K562 (cell line): ENCODE results near the gene RCL1. TPM values are rescaled to one million over a fixed set of nuclear protein-coding genes. Genes with fewer than 3 reads are reported as not detected.

Experiments used
- C11orf30 ChIP-seq: fragments of 450-650 bp; IDR thresholded peaks from 2 replicates; pipeline ENCODE4 v1.6.1; 2016; ENCODE audit warnings: low read depth, mild to moderate bottlenecking
- CREM ChIP-seq: IDR thresholded peaks from 2 replicates; pipeline ENCODE4 v1.6.1; 2014; ENCODE audit warnings: antibody characterized with exemption, low read depth
- FOXK2 ChIP-seq, 2 experiments: fragments of 450-650 bp; IDR thresholded peaks in 1 of 2; conservative IDR thresholded peaks in 1 of 2; 2 replicates each; pipeline ENCODE4 v1.6.1; 2016; ENCODE audit warnings: low read depth in 2 of 2, mild to moderate bottlenecking in 1 of 2
- HNRNPLL ChIP-seq: fragments of 200-400 bp; formaldehyde crosslinking; IDR thresholded peaks from 2 replicates; pipeline ENCODE4 v1.6.1; 2017; ENCODE audit warnings: low read length, low read depth, mild to moderate bottlenecking; ENCODE audit not compliant: poor library complexity, severe bottlenecking
- MXI1 ChIP-seq: IDR thresholded peaks from 2 replicates; pipeline ENCODE4 v1.6.1; 2011; ENCODE audit warnings: low read depth, mild to moderate bottlenecking, improper control_type of control experiment, low read length
- NBN ChIP-seq: fragments of 450-650 bp; IDR thresholded peaks from 2 replicates; pipeline ENCODE4 v1.6.1; 2016; ENCODE audit warnings: low read depth, mild to moderate bottlenecking
- NFRKB ChIP-seq: fragments of 450-650 bp; IDR thresholded peaks from 2 replicates; pipeline ENCODE4 v1.6.1; 2016; ENCODE audit warnings: low read depth
- RBM14 ChIP-seq: fragments of 200-400 bp; formaldehyde crosslinking; IDR thresholded peaks from 2 replicates; pipeline ENCODE4 v1.6.1; 2018; ENCODE audit warnings: low read depth, mild to moderate bottlenecking, low read length, moderate library complexity, borderline replicate concordance; ENCODE audit not compliant: insufficient read depth
- RFX5 ChIP-seq: IDR thresholded peaks from 2 replicates; pipeline ENCODE4 v1.6.1; 2011; ENCODE audit warnings: low read depth, mild to moderate bottlenecking, improper control_type of control experiment, low read length
- SP2 ChIP-seq: IDR thresholded peaks from 2 replicates; pipeline ENCODE4 v1.6.1; 2011; ENCODE audit warnings: mild to moderate bottlenecking, low read depth, low read length, moderate library complexity; ENCODE audit not compliant: poor library complexity, severe bottlenecking; ENCODE audit errors: extremely low read depth
- XRCC3 ChIP-seq: fragments of 450-650 bp; IDR thresholded peaks from 2 replicates; pipeline ENCODE4 v1.6.1; 2017; ENCODE audit warnings: mild to moderate bottlenecking, moderate library complexity
- YY1 ChIP-seq, 3 experiments: IDR thresholded peaks; 2 replicates each; pipeline ENCODE4 v1.6.1; 2011; ENCODE audit warnings: low read length in 2 of 3, mild to moderate bottlenecking in 2 of 3, moderate library complexity in 2 of 3, borderline replicate concordance in 1 of 3, control low read depth in 1 of 3, low read depth in 1 of 3; ENCODE audit not compliant: insufficient read depth in 3 of 3, insufficient replicate concordance in 2 of 3, control insufficient read depth in 1 of 3, insufficient read length in 1 of 3; ENCODE audit errors: extremely low read depth in 1 of 3
- ZFPM2 ChIP-seq: fragments of 250-450 bp; sonication (Bioruptor Pico); IDR thresholded peaks from 2 replicates; pipeline ENCODE4 v1.5.1; 2022; ENCODE audit warnings: mild to moderate bottlenecking
- ZNF3 ChIP-seq: fragments of 250-450 bp; sonication (Bioruptor Pico); IDR thresholded peaks from 2 replicates; pipeline ENCODE4 v1.5.0; 2021; ENCODE audit warnings: mild to moderate bottlenecking, moderate library complexity
- ZSCAN29 ChIP-seq: fragments of 450-650 bp; IDR thresholded peaks from 2 replicates; pipeline ENCODE4 v1.6.1; 2017
- polyA plus RNA-seq, 8 experiments: library from polyadenylated mRNA; depleted of rRNA in 4 of 8; stranded (reverse) in 5 of 8; unstranded in 3 of 8; fragments of >200 nt; fragmentation: Nextera tagmentation in 2 of 8; fragmentation: Illumina TruSeq in 1 of 8; extraction: Ambion mirVana in 2 of 8; extraction: Trizol in 1 of 8; gene quantifications; 2 replicates each; pipeline versions ENCODE4 v1.2.1 to v1.2.3, GENCODE V29; 2011 to 2014; ENCODE audit warnings: inconsistent platforms in 1 of 8, missing spikeins in 1 of 8
- total RNA-seq, 7 experiments: library from RNA; depleted of rRNA in 6 of 7; stranded (reverse); fragments of >200 nt in 6 of 7; fragmentation: Illumina TruSeq in 2 of 7; extraction: Trizol in 2 of 7; gene quantifications; 2 replicates each; pipeline versions ENCODE4 v1.2.1 to v1.2.3, GENCODE V29; 2011 to 2021; ENCODE audit warnings: low replicate concordance in 1 of 7
- TF ChIP-seq, protein P1 (sequence below): fragments of 250-450 bp; sonication (Bioruptor Pico); IDR thresholded peaks from 2 replicates; pipeline ENCODE4 v1.4.0; 2020; ENCODE audit warnings: mild to moderate bottlenecking
- TF ChIP-seq, protein P2 (sequence below): fragments of 200-800 bp; sonication (Bioruptor generic); IDR thresholded peaks from 2 replicates; pipeline ENCODE4 v1.6.1; 2017; ENCODE audit warnings: missing genetic modification characterization, missing compliant biosample characterization
- TF ChIP-seq, protein P3 (sequence below): fragments of 250-450 bp; sonication (Bioruptor Pico); IDR thresholded peaks from 2 replicates; pipeline ENCODE4 v1.8.0; 2021; ENCODE audit warnings: borderline replicate concordance, mild to moderate bottlenecking, moderate library complexity; ENCODE audit not compliant: poor library complexity, severe bottlenecking

The RCL1 gene
- total and polyA plus RNA-seq, 9 of the 15 experiments (the other 6 are each of a cell fraction or from before 2014, with no cell fraction given): 24.0 to 67.7 (median 38.6) TPM

DNA sequence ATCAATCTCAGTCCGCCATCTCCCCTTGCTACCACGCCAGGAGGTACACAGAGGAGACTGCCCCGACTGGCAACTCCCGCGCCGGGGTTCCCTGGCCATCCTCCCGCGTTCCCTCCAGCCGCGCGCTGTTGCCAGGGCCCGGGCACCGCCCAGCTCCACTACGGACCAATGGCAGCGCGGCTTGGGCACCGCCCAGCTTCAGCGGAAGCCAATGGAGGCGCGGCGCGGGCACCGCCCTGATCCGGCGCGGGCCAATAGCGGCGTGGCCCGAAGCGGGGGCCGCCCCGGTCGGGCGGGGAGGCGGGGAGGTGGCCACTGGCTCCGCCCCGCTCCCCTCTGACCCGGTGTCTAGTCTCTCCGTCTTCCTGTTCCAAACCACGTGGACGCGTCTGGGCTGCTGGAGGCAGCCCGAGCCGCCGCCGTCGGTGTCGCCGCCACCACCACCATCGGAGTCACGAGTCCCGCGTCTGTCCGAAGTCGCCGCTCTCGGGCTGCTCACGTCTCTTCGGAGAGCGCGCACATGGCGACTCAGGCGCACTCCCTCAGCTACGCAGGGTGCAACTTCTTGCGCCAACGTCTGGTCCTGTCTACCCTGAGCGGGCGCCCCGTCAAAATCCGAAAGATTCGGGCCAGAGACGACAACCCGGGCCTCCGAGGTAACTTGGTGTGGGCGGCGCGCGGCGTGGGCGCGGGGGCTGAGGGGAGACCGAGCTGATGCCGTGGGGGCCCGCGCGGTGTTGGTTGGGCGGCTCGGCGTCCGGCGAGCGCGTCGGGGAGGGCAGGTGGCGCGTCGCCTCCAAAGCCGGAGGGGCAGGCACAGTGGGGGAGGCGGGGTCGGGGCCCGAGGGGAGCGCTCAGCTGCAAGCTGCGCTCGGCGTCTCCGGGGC is at the start of gene RCL1 (continued):
- TF ChIP-seq SP2 (peak; percentile 67), NFRKB (0 out of 2 replicates have a peak, but pooled peaks have one; percentile 24), ZSCAN29 (peak; percentile 58; the same call in 1 of the 2 replicates), FOXK2 (conservative IDR thresholded peaks at IDR 0.05 in 1 of 2, IDR thresholded peaks at IDR 0.05 in 1 of 2; ENCODE audit: low read depth in 2 of 2) (peak; percentile 4 to 61; a peak in 1 of 4 replicates), CREM (peak; percentile 21), NBN (0 out of 2 replicates have a peak, but pooled peaks have one; percentile 35), YY1 (IDR thresholded peaks at IDR 0.05; ENCODE audit: borderline replicate concordance in 1 of 3, control insufficient read depth in 1 of 3, extremely low read depth in 1 of 3, insufficient read depth in 3 of 3, insufficient read length in 1 of 3, insufficient replicate concordance in 2 of 3, low read depth in 1 of 3, low read length in 2 of 3) (peak in 1 of 3 experiments; percentile 23), ZFPM2 (CRISPR knock-in tag) (no peak), MXI1 (peak; percentile 83; the same call in 1 of the 2 replicates), XRCC3 (no peak), RFX5 (peak; percentile 67; the same call in 1 of the 2 replicates), ZNF3 (CRISPR knock-in tag) (no peak), HNRNPLL (peak; percentile 62), RBM14 (0 out of 2 replicates have a peak, but pooled peaks have one; percentile 38), C11orf30 (no peak)
- TF ChIP-seq, protein P1, sequence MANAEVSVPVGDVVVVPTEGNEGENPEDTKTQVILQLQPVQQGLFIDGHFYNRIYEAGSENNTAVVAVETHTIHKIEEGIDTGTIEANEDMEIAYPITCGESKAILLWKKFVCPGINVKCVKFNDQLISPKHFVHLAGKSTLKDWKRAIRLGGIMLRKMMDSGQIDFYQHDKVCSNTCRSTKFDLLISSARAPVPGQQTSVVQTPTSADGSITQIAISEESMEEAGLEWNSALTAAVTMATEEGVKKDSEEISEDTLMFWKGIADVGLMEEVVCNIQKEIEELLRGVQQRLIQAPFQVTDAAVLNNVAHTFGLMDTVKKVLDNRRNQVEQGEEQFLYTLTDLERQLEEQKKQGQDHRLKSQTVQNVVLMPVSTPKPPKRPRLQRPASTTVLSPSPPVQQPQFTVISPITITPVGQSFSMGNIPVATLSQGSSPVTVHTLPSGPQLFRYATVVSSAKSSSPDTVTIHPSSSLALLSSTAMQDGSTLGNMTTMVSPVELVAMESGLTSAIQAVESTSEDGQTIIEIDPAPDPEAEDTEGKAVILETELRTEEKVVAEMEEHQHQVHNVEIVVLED (CRISPR knock-in tag): 0 out of 2 replicates have a peak, but pooled peaks have one; percentile 45
- TF ChIP-seq, protein P2, sequence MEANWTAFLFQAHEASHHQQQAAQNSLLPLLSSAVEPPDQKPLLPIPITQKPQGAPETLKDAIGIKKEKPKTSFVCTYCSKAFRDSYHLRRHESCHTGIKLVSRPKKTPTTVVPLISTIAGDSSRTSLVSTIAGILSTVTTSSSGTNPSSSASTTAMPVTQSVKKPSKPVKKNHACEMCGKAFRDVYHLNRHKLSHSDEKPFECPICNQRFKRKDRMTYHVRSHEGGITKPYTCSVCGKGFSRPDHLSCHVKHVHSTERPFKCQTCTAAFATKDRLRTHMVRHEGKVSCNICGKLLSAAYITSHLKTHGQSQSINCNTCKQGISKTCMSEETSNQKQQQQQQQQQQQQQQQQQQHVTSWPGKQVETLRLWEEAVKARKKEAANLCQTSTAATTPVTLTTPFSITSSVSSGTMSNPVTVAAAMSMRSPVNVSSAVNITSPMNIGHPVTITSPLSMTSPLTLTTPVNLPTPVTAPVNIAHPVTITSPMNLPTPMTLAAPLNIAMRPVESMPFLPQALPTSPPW (CRISPR knock-in tag): peak; percentile 77
- TF ChIP-seq, protein P3, sequence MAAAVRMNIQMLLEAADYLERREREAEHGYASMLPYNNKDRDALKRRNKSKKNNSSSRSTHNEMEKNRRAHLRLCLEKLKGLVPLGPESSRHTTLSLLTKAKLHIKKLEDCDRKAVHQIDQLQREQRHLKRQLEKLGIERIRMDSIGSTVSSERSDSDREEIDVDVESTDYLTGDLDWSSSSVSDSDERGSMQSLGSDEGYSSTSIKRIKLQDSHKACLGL (CRISPR knock-in tag): peak; percentile 93
